Measurements from ENCODE around the gene C20orf141. TPM values are rescaled to one million over a fixed set of nuclear protein-coding genes. Genes with fewer than 3 reads are reported as not detected.

Gene C20orf141
- total RNA-seq, 4 donors from 2014 or later, result not detected

GRCh38 chr20:2816030-2816582, 1.3 kb downstream of the C20orf141 start, which contains the start of gene TMEM239:
TSS of gene TMEM239 (plus strand) at chr20:2816364. CDS start at chr20:2816555, 191 bp downstream.
- TF ChIP-seq POLR2A (IDR thresholded peaks at IDR 0.05) (no peak), POLR2AphosphoS5 (IDR thresholded peaks at IDR 0.05) (no peak), CTCF (IDR thresholded peaks at IDR 0.05) (no peak), EP300 (IDR thresholded peaks at IDR 0.05; ENCODE audit: low read depth) (no peak)
- intact Hi-C loops (cut with DNase I; ENCODE audit: low total_unique reads), result no loop called here
- peaks cover 48% of the 10 kb centered on the region for H3K27me3 ChIP-seq
- no peaks in the 10 kb centered on the region for H3K36me3 ChIP-seq
- H3K9me3 ChIP-seq, result peaks cover 0 to 11% of the 10 kb centered on the region in 2 donors
- 69% methylated on average over 10 of the region's 10 CpGs; no CpG with 5 or more reads in 1 of the 2 donors for WGBS, 2 donors (ENCODE audit: low coverage in 1 of 2)
- in situ Hi-C loops (cut with MboI; ENCODE audit: low pct_ligation_motif_present in 1 of 4, low pct_unique_long_range_greater_than_20kb in 1 of 4, low sequenced_read_pairs in 3 of 4), result no loop called here
- no peak within 1 kb of the TSS for H3K4me3 ChIP-seq
- DNase-seq, result no peak
- H3K27ac ChIP-seq, result no peak within 1 kb of the TSS
- peaks cover 0 to 7% (median 2%) of the 10 kb centered on the region in 4 donors for H3K4me1 ChIP-seq

- Histone ChIP-seq H3K4me3 (no peak overlapping the region), H3K27ac (no peak overlapping the region), H3K9me3 (peaks cover 0 to 10% of the 10 kb centered on the region in 2 donors), H3K27me3 (peaks cover 48% of the 10 kb centered on the region), H3K36me3 (no peaks in the 10 kb centered on the region), H3K4me1 (peaks cover 0 to 7% (median 2%) of the 10 kb centered on the region in 4 donors)
- WGBS, 2 donors (ENCODE audit: low coverage in 1 of 2), result 83% methylated on average over 20 of the region's 20 CpGs; no CpG with 5 or more reads in 1 of the 2 donors
- no peak for DNase-seq
- in situ Hi-C loops (cut with MboI; ENCODE audit: low pct_ligation_motif_present in 1 of 4, low pct_unique_long_range_greater_than_20kb in 1 of 4, low sequenced_read_pairs in 3 of 4) (no loop called here), intact Hi-C loops (cut with DNase I; ENCODE audit: low total_unique reads) (no loop called here)
- no peak for TF ChIP-seq EP300 (IDR thresholded peaks at IDR 0.05; ENCODE audit: low read depth)
- no peak for TF ChIP-seq POLR2AphosphoS5 (IDR thresholded peaks at IDR 0.05)
- TF ChIP-seq CTCF (IDR thresholded peaks at IDR 0.05), result no peak
- no peak for TF ChIP-seq POLR2A (IDR thresholded peaks at IDR 0.05)
Observed at GRCh38 chr20:2816583-2817340, 2.0 kb downstream of the C20orf141 start.

GRCh38 chr20:2817341-2817726, 2.5 kb downstream of the C20orf141 start:
- WGBS, 2 donors (ENCODE audit: low coverage in 1 of 2), result 81% methylated on average over 2 of the region's 2 CpGs; no CpG with 5 or more reads in 1 of the 2 donors
- Histone ChIP-seq H3K27me3 (peaks cover 48% of the 10 kb centered on the region), H3K4me1 (peaks cover 0 to 7% (median 2%) of the 10 kb centered on the region in 4 donors), H3K9me3 (peaks cover 0 to 4% of the 10 kb centered on the region in 2 donors), H3K27ac (no peak overlapping the region), H3K4me3 (no peak overlapping the region), H3K36me3 (no peaks in the 10 kb centered on the region)
- intact Hi-C loops (cut with DNase I; ENCODE audit: low total_unique reads) (no loop called here), in situ Hi-C loops (cut with MboI; ENCODE audit: low pct_ligation_motif_present in 1 of 4, low pct_unique_long_range_greater_than_20kb in 1 of 4, low sequenced_read_pairs in 3 of 4) (no loop called here)
- no peak for DNase-seq
- TF ChIP-seq POLR2A (IDR thresholded peaks at IDR 0.05), result no peak
- TF ChIP-seq CTCF (IDR thresholded peaks at IDR 0.05), result no peak
- no peak for TF ChIP-seq POLR2AphosphoS5 (IDR thresholded peaks at IDR 0.05)
- no peak for TF ChIP-seq EP300 (IDR thresholded peaks at IDR 0.05; ENCODE audit: low read depth)

- H3K27ac ChIP-seq, result no peak overlapping the region
- intact Hi-C loops (cut with DNase I; ENCODE audit: low total_unique reads) (no loop called here), in situ Hi-C loops (cut with MboI; ENCODE audit: low pct_ligation_motif_present in 1 of 4, low pct_unique_long_range_greater_than_20kb in 1 of 4, low sequenced_read_pairs in 3 of 4) (no loop called here)
Observed at GRCh38 chr20:2817891-2818595, 3.3 kb downstream of the C20orf141 start.

More at GRCh38 chr20:2817891-2818595, 3.3 kb downstream of the C20orf141 start:
- no peaks in the 10 kb centered on the region for H3K36me3 ChIP-seq
- WGBS, 2 donors (ENCODE audit: low coverage in 1 of 2), result 73 to 90% methylated on average over 4 to 7 of the region's 7 CpGs
- DNase-seq, result no peak
- TF ChIP-seq POLR2AphosphoS5 (IDR thresholded peaks at IDR 0.05), result no peak
- no peak for TF ChIP-seq CTCF (IDR thresholded peaks at IDR 0.05)
- no peak for TF ChIP-seq EP300 (IDR thresholded peaks at IDR 0.05; ENCODE audit: low read depth)
- TF ChIP-seq POLR2A (IDR thresholded peaks at IDR 0.05), result no peak
- no peaks in the 10 kb centered on the region for H3K9me3 ChIP-seq
- H3K4me3 ChIP-seq, result no peak overlapping the region
- H3K27me3 ChIP-seq, result peaks cover 42% of the 10 kb centered on the region
- H3K4me1 ChIP-seq, result peaks cover 0 to 7% (median 2%) of the 10 kb centered on the region in 4 donors
